GM12878 (cell line): ENCODE data around the gene ANKRD13C. TPM values are rescaled to one million over a fixed set of nuclear protein-coding genes. Genes with fewer than 3 reads are reported as not detected.

Experiments used
- BHLHE40 ChIP-seq, 2 experiments: fragments of 450-650 bp in 1 of 2; IDR thresholded peaks; 2 replicates each; pipeline ENCODE4 v1.6.1; 2011 to 2017; ENCODE audit warnings: low read depth in 2 of 2, borderline replicate concordance in 1 of 2, improper control_type of control experiment in 1 of 2, low read length in 1 of 2, mild to moderate bottlenecking in 1 of 2
- KAT2A ChIP-seq: conservative IDR thresholded peaks from 2 replicates; pipeline ENCODE4 v1.6.1; 2011; ENCODE audit warnings: low read depth, low read length; ENCODE audit not compliant: control insufficient read depth
- MTA3 ChIP-seq: IDR thresholded peaks from 2 replicates; pipeline ENCODE4 v1.6.1; 2012; ENCODE audit warnings: low read length, inconsistent platforms, borderline replicate concordance
- MXI1 ChIP-seq: fragments of 150-350 bp; IDR thresholded peaks from 2 replicates; pipeline ENCODE4 v1.6.1; 2011; ENCODE audit warnings: low read depth, mild to moderate bottlenecking, inconsistent platforms, low read length, improper control_type of control experiment
- NKRF ChIP-seq: fragments of 450-650 bp; conservative IDR thresholded peaks from 2 replicates; pipeline ENCODE4 v1.6.1; 2017; ENCODE audit warnings: mild to moderate bottlenecking, moderate library complexity
- NR2C1 ChIP-seq: fragments of 450-650 bp; IDR thresholded peaks from 2 replicates; pipeline ENCODE4 v1.6.1; 2017; ENCODE audit warnings: antibody characterized with exemption, mild to moderate bottlenecking, moderate library complexity
- RCOR1 ChIP-seq: conservative IDR thresholded peaks from 2 replicates; pipeline ENCODE4 v1.6.1; 2012; ENCODE audit warnings: low read depth, low read length, improper control_type of control experiment
- ZNF217 ChIP-seq: fragments of 450-650 bp; IDR thresholded peaks from 2 replicates; pipeline ENCODE4 v1.6.1; 2017; ENCODE audit warnings: antibody characterized with exemption, mild to moderate bottlenecking
- polyA plus RNA-seq, 11 experiments: library from polyadenylated mRNA; depleted of rRNA in 4 of 11; unstranded in 6 of 11; stranded (reverse) in 5 of 11; fragments of >200 nt; fragmentation: Nextera tagmentation in 4 of 11; fragmentation: Illumina TruSeq in 1 of 11; extraction: Ambion mirVana in 4 of 11; extraction: Trizol in 1 of 11; gene quantifications; 1 replicate in 1 of 11; 2 replicates in 10 of 11; pipeline versions ENCODE4 v1.2.1 to v1.2.3, GENCODE V29; 2011 to 2016; ENCODE audit warnings: inconsistent platforms in 2 of 11, missing spikeins in 2 of 11, low read depth in 1 of 11
- total RNA-seq, 4 experiments: library from RNA; depleted of rRNA in 3 of 4; stranded (reverse); fragments of >200 nt in 3 of 4; fragmentation: Illumina TruSeq in 1 of 4; extraction: Trizol in 1 of 4; gene quantifications; 2 replicates each; pipeline versions ENCODE4 v1.2.1 to v1.2.3, GENCODE V29; 2013 to 2021
- TF ChIP-seq, protein P1 (sequence below): fragments of 450-650 bp; IDR thresholded peaks from 2 replicates; pipeline ENCODE4 v1.6.1; 2017; ENCODE audit warnings: mild to moderate bottlenecking, low read depth, inconsistent platforms; ENCODE audit not compliant: poor library complexity, severe bottlenecking
- TF ChIP-seq, protein P2 (sequence below): fragments of 450-650 bp; IDR thresholded peaks from 2 replicates; pipeline ENCODE4 v1.6.1; 2014; ENCODE audit warnings: mild to moderate bottlenecking

ANKRD13C gene
- total and polyA plus RNA-seq, 10 of the 15 experiments (the other 5 are each of a cell fraction or from before 2014, with no cell fraction given), result 3.7 to 24.4 (median 14.1) TPM

DNA sequence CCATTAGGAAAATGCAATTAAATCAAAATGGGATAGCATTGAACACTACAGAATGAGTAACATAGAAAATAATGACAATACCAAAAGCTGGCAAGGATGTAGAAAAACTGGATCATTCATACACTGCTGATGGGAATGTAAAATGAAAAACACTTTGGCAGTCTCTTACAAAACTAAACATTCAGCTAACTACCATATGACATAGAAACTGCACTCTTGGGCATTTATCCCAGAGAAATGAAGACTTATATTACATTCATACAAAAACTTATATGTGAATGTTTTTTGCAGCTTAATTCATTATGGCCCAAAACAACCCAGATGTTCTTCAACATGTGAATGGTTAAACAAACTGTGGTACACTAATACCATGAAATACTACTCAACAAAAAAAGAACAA lies 66.4 kb downstream of the ANKRD13C start (continued):
- TF ChIP-seq, protein P1, sequence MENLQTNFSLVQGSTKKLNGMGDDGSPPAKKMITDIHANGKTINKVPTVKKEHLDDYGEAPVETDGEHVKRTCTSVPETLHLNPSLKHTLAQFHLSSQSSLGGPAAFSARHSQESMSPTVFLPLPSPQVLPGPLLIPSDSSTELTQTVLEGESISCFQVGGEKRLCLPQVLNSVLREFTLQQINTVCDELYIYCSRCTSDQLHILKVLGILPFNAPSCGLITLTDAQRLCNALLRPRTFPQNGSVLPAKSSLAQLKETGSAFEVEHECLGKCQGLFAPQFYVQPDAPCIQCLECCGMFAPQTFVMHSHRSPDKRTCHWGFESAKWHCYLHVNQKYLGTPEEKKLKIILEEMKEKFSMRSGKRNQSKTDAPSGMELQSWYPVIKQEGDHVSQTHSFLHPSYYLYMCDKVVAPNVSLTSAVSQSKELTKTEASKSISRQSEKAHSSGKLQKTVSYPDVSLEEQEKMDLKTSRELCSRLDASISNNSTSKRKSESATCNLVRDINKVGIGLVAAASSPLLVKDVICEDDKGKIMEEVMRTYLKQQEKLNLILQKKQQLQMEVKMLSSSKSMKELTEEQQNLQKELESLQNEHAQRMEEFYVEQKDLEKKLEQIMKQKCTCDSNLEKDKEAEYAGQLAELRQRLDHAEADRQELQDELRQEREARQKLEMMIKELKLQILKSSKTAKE, result no peak
- TF ChIP-seq ZNF217 (no peak), KAT2A (no peak), NKRF (no peak), MXI1 (no peak), NR2C1 (no peak), RCOR1 (no peak), MTA3 (no peak), BHLHE40 (IDR thresholded peaks at IDR 0.05; ENCODE audit: borderline replicate concordance in 1 of 2, low read depth in 2 of 2, low read length in 1 of 2) (no peak)
- TF ChIP-seq, protein P2, sequence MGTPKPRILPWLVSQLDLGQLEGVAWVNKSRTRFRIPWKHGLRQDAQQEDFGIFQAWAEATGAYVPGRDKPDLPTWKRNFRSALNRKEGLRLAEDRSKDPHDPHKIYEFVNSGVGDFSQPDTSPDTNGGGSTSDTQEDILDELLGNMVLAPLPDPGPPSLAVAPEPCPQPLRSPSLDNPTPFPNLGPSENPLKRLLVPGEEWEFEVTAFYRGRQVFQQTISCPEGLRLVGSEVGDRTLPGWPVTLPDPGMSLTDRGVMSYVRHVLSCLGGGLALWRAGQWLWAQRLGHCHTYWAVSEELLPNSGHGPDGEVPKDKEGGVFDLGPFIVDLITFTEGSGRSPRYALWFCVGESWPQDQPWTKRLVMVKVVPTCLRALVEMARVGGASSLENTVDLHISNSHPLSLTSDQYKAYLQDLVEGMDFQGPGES, result no peak
